NB4 (cell line): ENCODE data around the gene KCNIP4.

Experiments
- DNase-seq: peaks from one replicate; pipeline ENCODE4 v3.0.0; 2010; ENCODE audit warnings: low read depth
- H3K4me3 ChIP-seq: one replicate; pipeline ENCODE4 v1.5.1; 2011; ENCODE audit warnings: mild to moderate bottlenecking, low read depth, low read length, moderate library complexity
- CTCF ChIP-seq: IDR thresholded peaks from one replicate; pipeline ENCODE4 v1.5.1; 2012; ENCODE audit warnings: low read depth, low read length
- MAX ChIP-seq: IDR thresholded peaks from 2 replicates; pipeline ENCODE4 v1.6.1; 2011; ENCODE audit warnings: low read depth, low read length
- MYC ChIP-seq: IDR thresholded peaks from 2 replicates; pipeline ENCODE4 v1.6.1; 2011; ENCODE audit warnings: low read depth, low read length
- POLR2A ChIP-seq: IDR thresholded peaks from 2 replicates; pipeline ENCODE4 v1.6.1; 2011; ENCODE audit warnings: mild to moderate bottlenecking; ENCODE audit not compliant: insufficient read length; ENCODE audit errors: extremely low read depth

The KCNIP4 gene

GRCh38 chr4:21411086-21411485 is 537.5 kb downstream of the KCNIP4 start:
- TF ChIP-seq MYC (no peak), POLR2A (no peak), CTCF (no peak), MAX (no peak)
- no peak for DNase-seq
- no peak overlapping the region for H3K4me3 ChIP-seq

- TF ChIP-seq CTCF (no peak), MAX (no peak), POLR2A (no peak), MYC (no peak)
These were observed 538.2 kb downstream of the KCNIP4 start for GRCh38 chr4:21410372-21410771.

GRCh38 chr4:21387683-21388082 is 560.9 kb downstream of the KCNIP4 start:
- TF ChIP-seq MYC: no peak
- TF ChIP-seq MAX: no peak
- TF ChIP-seq CTCF: no peak
- no peak for TF ChIP-seq POLR2A
- H3K4me3 ChIP-seq: no peak overlapping the region
- DNase-seq: no peak

More at GRCh38 chr4:21410372-21410771, 538.2 kb downstream of the KCNIP4 start:
- no peak overlapping the region for H3K4me3 ChIP-seq
- DNase-seq: no peak

GRCh38 chr4:21386166-21386780 is 562.3 kb downstream of the KCNIP4 start:
- H3K4me3 ChIP-seq: no peak overlapping the region
- TF ChIP-seq MYC: no peak
- no peak for TF ChIP-seq POLR2A
- TF ChIP-seq MAX: no peak
- no peak for TF ChIP-seq CTCF
- DNase-seq: no peak

- H3K4me3 ChIP-seq: no peak overlapping the region
- TF ChIP-seq CTCF: no peak
- TF ChIP-seq MAX: no peak
- TF ChIP-seq MYC: no peak
- no peak for DNase-seq
These were observed 562.9 kb downstream of the KCNIP4 start for GRCh38 chr4:21385706-21386105.

GRCh38 chr4:21384609-21385008 is 564.0 kb downstream of the KCNIP4 start:
- H3K4me3 ChIP-seq: no peak overlapping the region
- DNase-seq: no peak
- TF ChIP-seq MAX (no peak), MYC (no peak), CTCF (no peak), POLR2A (no peak)
